K562 (cell line): ENCODE results near the gene CBX3. TPM values are rescaled to one million over a fixed set of nuclear protein-coding genes. Genes with fewer than 3 reads are reported as not detected.

Source experiments
- ASH1L ChIP-seq: fragments of 450-650 bp; IDR thresholded peaks from 2 replicates; pipeline ENCODE4 v1.6.1; 2018; ENCODE audit warnings: borderline replicate concordance, mild to moderate bottlenecking, low read depth; ENCODE audit not compliant: partially characterized antibody
- ATF7 ChIP-seq: fragments of 450-650 bp; IDR thresholded peaks from 2 replicates; pipeline ENCODE4 v1.7.1; 2014; ENCODE audit warnings: mild to moderate bottlenecking, moderate library complexity
- BMI1 ChIP-seq: fragments of 150-350 bp; IDR thresholded peaks from 2 replicates; pipeline ENCODE4 v1.6.1; 2014; ENCODE audit warnings: low read length
- EZH2 ChIP-seq: IDR thresholded peaks from 2 replicates; pipeline ENCODE4 v1.6.1; 2012; ENCODE audit warnings: low read depth, mild to moderate bottlenecking, inconsistent platforms, low read length, borderline replicate concordance
- HCFC1 ChIP-seq: IDR thresholded peaks from 2 replicates; pipeline ENCODE4 v1.6.1; 2012; ENCODE audit warnings: low read depth, low read length, improper control_type of control experiment
- HINFP ChIP-seq: fragments of 450-650 bp; conservative IDR thresholded peaks from 2 replicates; pipeline ENCODE4 v1.6.1; 2016; ENCODE audit warnings: missing genetic modification characterization, low read depth, mild to moderate bottlenecking, control low read depth, missing compliant biosample characterization
- HMG20A ChIP-seq: fragments of 450-650 bp; formaldehyde crosslinking; conservative IDR thresholded peaks from 2 replicates; pipeline ENCODE4 v1.4.0; 2020; ENCODE audit warnings: mild to moderate bottlenecking, mixed read lengths
- KHSRP ChIP-seq: fragments of 450-650 bp; IDR thresholded peaks from 2 replicates; pipeline ENCODE4 v1.6.1; 2017
- MCM2 ChIP-seq: fragments of 450-650 bp; IDR thresholded peaks from 2 replicates; pipeline ENCODE4 v1.6.1; 2017; ENCODE audit warnings: low read depth, mild to moderate bottlenecking
- NFRKB ChIP-seq: fragments of 450-650 bp; IDR thresholded peaks from 2 replicates; pipeline ENCODE4 v1.6.1; 2016; ENCODE audit warnings: low read depth
- PHTF2 ChIP-seq: fragments of 250-450 bp; sonication (Bioruptor Pico); IDR thresholded peaks from 2 replicates; pipeline ENCODE4 v1.5.0; 2021; ENCODE audit warnings: mild to moderate bottlenecking
- POLR2G ChIP-seq: fragments of 200-400 bp; formaldehyde crosslinking; IDR thresholded peaks from 2 replicates; pipeline ENCODE4 v1.6.1; 2017; ENCODE audit warnings: low read depth, mild to moderate bottlenecking, antibody characterized with exemption, low read length, moderate library complexity
- PPARD ChIP-seq: fragments of 250-450 bp; sonication (Bioruptor Pico); IDR thresholded peaks from 2 replicates; pipeline ENCODE4 v1.8.0; 2022; ENCODE audit warnings: inconsistent platforms, mild to moderate bottlenecking, moderate library complexity
- PTBP1 ChIP-seq: fragments of 200-400 bp; formaldehyde crosslinking; IDR thresholded peaks from 2 replicates; pipeline ENCODE4 v1.6.1; 2017; ENCODE audit warnings: low read depth, low read length
- SIX5 ChIP-seq, 2 experiments: IDR thresholded peaks; 2 replicates each; pipeline ENCODE4 v1.6.1; 2011; ENCODE audit warnings: low read length in 2 of 2, borderline replicate concordance in 1 of 2, low read depth in 1 of 2, mild to moderate bottlenecking in 1 of 2, moderate library complexity in 1 of 2; ENCODE audit not compliant: insufficient read depth in 1 of 2
- SMAD3 ChIP-seq: fragments of 450-650 bp; formaldehyde crosslinking; conservative IDR thresholded peaks from 2 replicates; pipeline ENCODE4 v1.4.0; 2020; ENCODE audit warnings: mild to moderate bottlenecking
- SMARCA5 ChIP-seq: fragments of 450-650 bp; IDR thresholded peaks from 2 replicates; pipeline ENCODE4 v1.6.1; 2016
- SNIP1 ChIP-seq: fragments of 450-650 bp; IDR thresholded peaks from 2 replicates; pipeline ENCODE4 v1.7.1; 2017; ENCODE audit warnings: low read depth, mild to moderate bottlenecking
- STAG1 ChIP-seq: sonication (generic); formaldehyde crosslinking; IDR thresholded peaks from 2 replicates; pipeline ENCODE4 v1.5.0; 2020; ENCODE audit warnings: missing genetic modification reagents, borderline replicate concordance
- WHSC1 ChIP-seq: IDR thresholded peaks from one replicate; pipeline ENCODE4 v1.6.1; 2012; ENCODE audit warnings: low read length, control low read depth, inconsistent platforms
- ZBTB8A ChIP-seq: fragments of 450-650 bp; IDR thresholded peaks from 2 replicates; pipeline ENCODE4 v1.6.1; 2018; ENCODE audit warnings: mild to moderate bottlenecking, moderate library complexity; ENCODE audit not compliant: partially characterized antibody
- ZNF146 ChIP-seq: IDR thresholded peaks from one replicate; pipeline ENCODE4 v1.6.1; 2018; ENCODE audit warnings: missing compliant biosample characterization; ENCODE audit not compliant: unreplicated experiment
- ZNF217 ChIP-seq: sonication (generic); formaldehyde crosslinking; IDR thresholded peaks from 2 replicates; pipeline ENCODE4 v1.8.0; 2022; ENCODE audit warnings: mild to moderate bottlenecking, missing genetic modification reagents
- ZNF277 ChIP-seq: fragments of 250-450 bp; sonication (Bioruptor Pico); IDR thresholded peaks from 2 replicates; pipeline ENCODE4 v1.8.0; 2022; ENCODE audit warnings: inconsistent platforms, mild to moderate bottlenecking, moderate library complexity, borderline replicate concordance
- ZNF280B ChIP-seq: fragments of 250-450 bp; sonication (Bioruptor Pico); IDR thresholded peaks from 2 replicates; pipeline ENCODE4 v1.5.1; 2021; ENCODE audit warnings: mild to moderate bottlenecking
- ZNF347 ChIP-seq: fragments of 450-650 bp; formaldehyde crosslinking; IDR thresholded peaks from 2 replicates; pipeline ENCODE4 v1.4.0; 2020; ENCODE audit warnings: low read depth, mild to moderate bottlenecking, moderate library complexity
- ZNF77 ChIP-seq: fragments of 250-450 bp; sonication (Bioruptor Pico); IDR thresholded peaks from 2 replicates; pipeline ENCODE4 v1.5.0; 2020
- polyA plus RNA-seq, 8 experiments: library from polyadenylated mRNA; depleted of rRNA in 4 of 8; stranded (reverse) in 5 of 8; unstranded in 3 of 8; fragments of >200 nt; fragmentation: Nextera tagmentation in 2 of 8; fragmentation: Illumina TruSeq in 1 of 8; extraction: Ambion mirVana in 2 of 8; extraction: Trizol in 1 of 8; gene quantifications; 2 replicates each; pipeline versions ENCODE4 v1.2.1 to v1.2.3, GENCODE V29; 2011 to 2014; ENCODE audit warnings: inconsistent platforms in 1 of 8, missing spikeins in 1 of 8
- total RNA-seq, 7 experiments: library from RNA; depleted of rRNA in 6 of 7; stranded (reverse); fragments of >200 nt in 6 of 7; fragmentation: Illumina TruSeq in 2 of 7; extraction: Trizol in 2 of 7; gene quantifications; 2 replicates each; pipeline versions ENCODE4 v1.2.1 to v1.2.3, GENCODE V29; 2011 to 2021; ENCODE audit warnings: low replicate concordance in 1 of 7

The CBX3 gene
- total and polyA plus RNA-seq, 9 of the 15 experiments (the other 6 are each of a cell fraction or from before 2014, with no cell fraction given): 198 to 413 (median 328) TPM

GRCh38 chr7:26200444-26201246 is 900 bp upstream of the CBX3 start, which contains the start of gene HNRNPA2B1 (continued):
- TF ChIP-seq POLR2G (peak; percentile 99), HCFC1 (peak; percentile 50; the same call in 1 of the 2 replicates), SIX5 (IDR thresholded peaks at IDR 0.05; ENCODE audit: borderline replicate concordance in 1 of 2, insufficient read depth in 1 of 2, low read depth in 1 of 2, low read length in 2 of 2) (peak; percentile 25 to 40; a peak in 2 of 4 replicates), ATF7 (peak; percentile 78), PHTF2 (CRISPR knock-in tag) (no peak), SMARCA5 (no peak), KHSRP (no peak), ZBTB8A (no peak), HMG20A (CRISPR knock-in tag) (no peak), ZNF217 (CRISPR knock-in tag) (no peak), ZNF77 (CRISPR knock-in tag) (no peak), ZNF280B (CRISPR knock-in tag) (peak; percentile 41; the same call in 1 of the 2 replicates), ZNF277 (CRISPR knock-in tag) (no peak), STAG1 (CRISPR knock-in tag) (no peak; the same call in 1 of the 2 replicates), BMI1 (no peak), HINFP (tag) (no peak), ZNF146 (no peak), MCM2 (no peak), ZNF347 (CRISPR knock-in tag) (no peak), PPARD (CRISPR knock-in tag) (no peak), WHSC1 (no peak), EZH2 (no peak), SNIP1 (no peak), SMAD3 (CRISPR knock-in tag) (no peak), ASH1L (peak; percentile 82), NFRKB (peak; percentile 71; the same call in 1 of the 2 replicates), PTBP1 (peak; percentile 77)
